Measurements from ENCODE around the gene SIX5.

DNA sequence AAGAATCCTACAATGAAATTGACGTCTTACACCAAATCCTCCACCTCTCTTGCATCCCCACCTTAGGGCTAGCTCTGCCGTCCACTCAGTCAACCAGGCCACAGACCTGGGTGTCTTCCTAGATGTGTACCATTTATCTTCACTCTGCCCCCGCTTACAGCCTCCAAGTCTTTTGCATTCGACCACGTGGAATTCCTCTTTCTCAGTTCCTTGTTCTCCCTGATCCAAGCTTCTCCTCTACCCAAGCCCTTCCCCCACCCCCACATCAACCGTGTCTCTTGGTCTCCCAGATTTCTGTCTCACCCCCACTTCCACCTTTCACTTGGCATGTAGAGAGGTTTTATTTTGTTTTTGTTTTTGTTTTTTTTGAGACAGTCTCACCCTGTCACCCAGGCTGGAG, 24.8 kb upstream of the SIX5 start:
- TF ChIP-seq POLR2A (IDR thresholded peaks at IDR 0.05; ENCODE audit: low read length) = no peak
- TF ChIP-seq, protein P1, sequence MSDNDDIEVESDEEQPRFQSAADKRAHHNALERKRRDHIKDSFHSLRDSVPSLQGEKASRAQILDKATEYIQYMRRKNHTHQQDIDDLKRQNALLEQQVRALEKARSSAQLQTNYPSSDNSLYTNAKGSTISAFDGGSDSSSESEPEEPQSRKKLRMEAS (IDR thresholded peaks at IDR 0.05) = no peak
- TF ChIP-seq, protein P2, sequence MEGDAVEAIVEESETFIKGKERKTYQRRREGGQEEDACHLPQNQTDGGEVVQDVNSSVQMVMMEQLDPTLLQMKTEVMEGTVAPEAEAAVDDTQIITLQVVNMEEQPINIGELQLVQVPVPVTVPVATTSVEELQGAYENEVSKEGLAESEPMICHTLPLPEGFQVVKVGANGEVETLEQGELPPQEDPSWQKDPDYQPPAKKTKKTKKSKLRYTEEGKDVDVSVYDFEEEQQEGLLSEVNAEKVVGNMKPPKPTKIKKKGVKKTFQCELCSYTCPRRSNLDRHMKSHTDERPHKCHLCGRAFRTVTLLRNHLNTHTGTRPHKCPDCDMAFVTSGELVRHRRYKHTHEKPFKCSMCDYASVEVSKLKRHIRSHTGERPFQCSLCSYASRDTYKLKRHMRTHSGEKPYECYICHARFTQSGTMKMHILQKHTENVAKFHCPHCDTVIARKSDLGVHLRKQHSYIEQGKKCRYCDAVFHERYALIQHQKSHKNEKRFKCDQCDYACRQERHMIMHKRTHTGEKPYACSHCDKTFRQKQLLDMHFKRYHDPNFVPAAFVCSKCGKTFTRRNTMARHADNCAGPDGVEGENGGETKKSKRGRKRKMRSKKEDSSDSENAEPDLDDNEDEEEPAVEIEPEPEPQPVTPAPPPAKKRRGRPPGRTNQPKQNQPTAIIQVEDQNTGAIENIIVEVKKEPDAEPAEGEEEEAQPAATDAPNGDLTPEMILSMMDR (IDR thresholded peaks at IDR 0.05) = no peak
- no peak for TF ChIP-seq KDM1A (IDR thresholded peaks at IDR 0.05; ENCODE audit: low read depth)
- no peak for TF ChIP-seq CHD4 (IDR thresholded peaks at IDR 0.05; ENCODE audit: borderline replicate concordance)
- TF ChIP-seq RFX5 (IDR thresholded peaks at IDR 0.05) = no peak
- TF ChIP-seq SREBF2 (IDR thresholded peaks at IDR 0.05) = no peak

Data from A549 (cell line).